GM12878 (cell line): ENCODE results near the gene NELL1. TPM values are rescaled to one million over a fixed set of nuclear protein-coding genes. Genes with fewer than 3 reads are reported as not detected.

ENCODE experiments used
- ATAC-seq: fragments of 200-7000 bp; cut with Tn5 transposase; 3 replicates; pipeline ENCODE4 v1.9.1; 2020; ENCODE audit warnings: mild to moderate bottlenecking, moderate library complexity
- BruUV-seq: library from RNA; stranded (reverse); fragments of 400-500 nt; replicated peaks from 2 replicates; lab custom pipeline; 2021; lab: Mats Ljungman, UMichigan
- CTCF ChIA-PET: fragments of 300-600 bp; sonication (Branson Sonifier 250); formaldehyde crosslinking; extraction: SDS; loops from one replicate; lab custom pipeline; 2021; ENCODE audit warnings: inconsistent platforms; lab: Yijun Ruan, JAX
- POLR2A ChIA-PET: fragments of 350-600 bp; formaldehyde crosslinking; extraction: SDS; loops from one replicate; lab custom pipeline; 2021; ENCODE audit warnings: inconsistent platforms; lab: Charles Lee
- RAD21 ChIA-PET: fragments of 300-600 bp; sonication (Branson Sonifier 250); formaldehyde crosslinking; loops from one replicate; lab custom pipeline; 2023; ENCODE audit warnings: antibody characterized with exemption; ENCODE audit not compliant: unreplicated experiment; lab: Charles Lee
- SMC1A ChIA-PET: fragments of 300-600 bp; sonication (Branson Sonifier 250); formaldehyde crosslinking; loops from one replicate; lab custom pipeline; 2023; ENCODE audit not compliant: unreplicated experiment, uncharacterized antibody; lab: Charles Lee
- DNase-seq: peaks from one replicate; pipeline ENCODE4 v3.0.0-alpha.2; 2011; ENCODE audit warnings: low read depth, low spot score
- FAIRE-seq: peaks from 3 replicates; lab custom pipeline; 2011; peaks lifted over from hg19 to GRCh38; lab: Jason Lieb, UNC
- H2AFZ ChIP-seq: 2 replicates; pipeline ENCODE4 v1.6.0; 2011; ENCODE audit warnings: low read depth, low read length, control low read depth; ENCODE audit not compliant: control insufficient read depth
- H3K27ac ChIP-seq: 2 replicates; pipeline ENCODE4 v1.5.1; 2011; ENCODE audit warnings: control low read depth; ENCODE audit not compliant: control insufficient read depth, insufficient read depth
- H3K27me3 ChIP-seq, 2 experiments: replicated peaks in 1 of 2; 2 replicates each; pipeline versions ENCODE4 v1.6.0 to v1.6.1; 2011; ENCODE audit warnings: low read length in 1 of 2; ENCODE audit not compliant: control insufficient read depth in 2 of 2, insufficient read depth in 2 of 2
- H3K36me3 ChIP-seq, 2 experiments: 2 replicates each; pipeline ENCODE4 v1.5.1; 2011; ENCODE audit warnings: low read length in 1 of 2; ENCODE audit not compliant: control insufficient read depth in 2 of 2, insufficient read depth in 2 of 2
- H3K4me1 ChIP-seq: 2 replicates; pipeline ENCODE4 v1.6.1; 2011; ENCODE audit warnings: mild to moderate bottlenecking, low read length, moderate library complexity, mixed read lengths; ENCODE audit not compliant: control insufficient read depth, insufficient read depth
- H3K4me2 ChIP-seq: 2 replicates; pipeline ENCODE4 v1.6.0; 2011; ENCODE audit warnings: control low read depth; ENCODE audit not compliant: control insufficient read depth, insufficient read depth
- H3K4me3 ChIP-seq: fragments of 200-600 bp; sonication (generic); 2 replicates; pipeline ENCODE4 v1.5.1; 2016
- H3K79me2 ChIP-seq: 2 replicates; pipeline ENCODE4 v1.6.0; 2011; ENCODE audit warnings: low read length; ENCODE audit not compliant: control insufficient read depth, insufficient read depth
- H3K9ac ChIP-seq: 2 replicates; pipeline ENCODE4 v1.8.0; 2011; ENCODE audit warnings: low read length, control low read depth, mixed read lengths; ENCODE audit not compliant: control insufficient read depth, insufficient read depth
- H3K9me3 ChIP-seq: replicated peaks from 3 replicates; pipeline ENCODE4 v1.5.1; 2011; ENCODE audit warnings: mild to moderate bottlenecking, low read length; ENCODE audit not compliant: control insufficient read depth, insufficient read depth
- H4K20me1 ChIP-seq: 2 replicates; pipeline ENCODE4 v1.6.0; 2011; ENCODE audit not compliant: control insufficient read depth, insufficient read depth
- HSF1 ChIP-seq: fragments of 150-350 bp; IDR thresholded peaks from 2 replicates; pipeline ENCODE4 v1.6.1; 2014; ENCODE audit warnings: mild to moderate bottlenecking, low read depth, low read length
- ZBED1 ChIP-seq: IDR thresholded peaks from 2 replicates; pipeline ENCODE4 v1.6.1; 2016; ENCODE audit warnings: borderline replicate concordance
- ZNF217 ChIP-seq: fragments of 450-650 bp; IDR thresholded peaks from 2 replicates; pipeline ENCODE4 v1.6.1; 2017; ENCODE audit warnings: antibody characterized with exemption, mild to moderate bottlenecking
- ZNF622 ChIP-seq: fragments of 450-650 bp; IDR thresholded peaks from 2 replicates; pipeline ENCODE4 v1.6.1; 2017; ENCODE audit warnings: mild to moderate bottlenecking, inconsistent platforms
- WGBS: methylation state at CpG from one replicate; pipeline ENCODE4 v1.1.6; 2016; ENCODE audit warnings: low lambda C conversion rate; ENCODE audit not compliant: insufficient replicate concordance, insufficient coverage; ENCODE audit errors: missing lambda C conversion rate; 5-methylcytosine and 5-hydroxymethylcytosine counted together
- in situ Hi-C: fragments of 300-500 bp; cut with MboI; formaldehyde crosslinking; loops from 9 replicates; pipeline ENCODE4 v1.14.3; 2018; ENCODE audit warnings: mixed read lengths
- intact Hi-C: fragments of 100-400 bp; cut with micrococcal nuclease; formaldehyde crosslinking; loops from one replicate; pipeline ENCODE4 v1.14.2; 2022; ENCODE audit not compliant: unreplicated experiment
- polyA plus RNA-seq, 11 experiments: library from polyadenylated mRNA; depleted of rRNA in 4 of 11; unstranded in 6 of 11; stranded (reverse) in 5 of 11; fragments of >200 nt; fragmentation: Nextera tagmentation in 4 of 11; fragmentation: Illumina TruSeq in 1 of 11; extraction: Ambion mirVana in 4 of 11; extraction: Trizol in 1 of 11; gene quantifications; 1 replicate in 1 of 11; 2 replicates in 10 of 11; pipeline versions ENCODE4 v1.2.1 to v1.2.3, GENCODE V29; 2011 to 2016; ENCODE audit warnings: inconsistent platforms in 2 of 11, missing spikeins in 2 of 11, low read depth in 1 of 11
- total RNA-seq, 4 experiments: library from RNA; depleted of rRNA in 3 of 4; stranded (reverse); fragments of >200 nt in 3 of 4; fragmentation: Illumina TruSeq in 1 of 4; extraction: Trizol in 1 of 4; gene quantifications; 2 replicates each; pipeline versions ENCODE4 v1.2.1 to v1.2.3, GENCODE V29; 2013 to 2021
- TF ChIP-seq, protein P1 (sequence below): fragments of 450-650 bp; formaldehyde crosslinking; IDR thresholded peaks from 2 replicates; pipeline ENCODE4 v1.4.0; 2020; ENCODE audit warnings: mild to moderate bottlenecking, moderate library complexity
- TF ChIP-seq, protein P2 (sequence below), 3 experiments: IDR thresholded peaks in 2 of 3; conservative IDR thresholded peaks in 1 of 3; 2 replicates each; pipeline ENCODE4 v1.5.1; 2011; ENCODE audit warnings: low read depth in 3 of 3, low read length in 3 of 3, mild to moderate bottlenecking in 3 of 3, control low read depth in 2 of 3, moderate library complexity in 2 of 3, inconsistent platforms in 1 of 3, mixed read lengths in 1 of 3; ENCODE audit not compliant: control insufficient read depth in 2 of 3, insufficient read depth in 1 of 3; ENCODE audit errors: extremely low read depth in 1 of 3

NELL1 gene
- total and polyA plus RNA-seq, 10 of the 15 experiments (the other 5 are each of a cell fraction or from before 2014, with no cell fraction given) = 0.02 to 0.12 TPM; not detected in 8

DNA sequence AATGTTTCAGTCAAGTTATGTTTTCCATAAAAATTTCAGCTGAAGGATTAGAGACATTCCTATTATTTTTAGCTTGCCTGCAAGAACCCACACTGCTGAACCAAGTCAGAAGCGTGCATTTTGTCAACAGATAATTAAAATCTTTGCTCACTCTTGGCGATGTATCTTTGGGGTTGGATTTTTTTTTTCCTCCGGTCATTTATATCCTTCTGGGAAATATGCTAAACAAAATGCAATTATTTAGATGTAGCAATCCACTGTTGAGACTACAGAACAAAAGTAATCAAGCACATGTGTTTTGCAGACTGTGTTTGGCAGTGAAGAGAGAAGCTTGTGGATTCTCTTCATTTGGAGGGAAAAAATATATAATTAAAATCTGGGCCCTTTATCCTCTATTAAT is 15.3 kb upstream of the NELL1 start:
- Histone ChIP-seq H3K9ac (no peak overlapping the region), H2AFZ (no peak overlapping the region), H3K27ac (no peak overlapping the region), H3K4me3 (no peak overlapping the region), H3K36me3 (no peaks in the 10 kb centered on the region), H3K4me2 (no peak overlapping the region), H4K20me1 (no peaks in the 10 kb centered on the region), H3K27me3 (no peaks in the 10 kb centered on the region), H3K79me2 (no peaks in the 10 kb centered on the region), H3K4me1 (no peaks in the 10 kb centered on the region), H3K9me3 (no peaks in the 10 kb centered on the region)
- no peak for TF ChIP-seq ZNF217
- no peak for TF ChIP-seq HSF1
- TF ChIP-seq, protein P1, sequence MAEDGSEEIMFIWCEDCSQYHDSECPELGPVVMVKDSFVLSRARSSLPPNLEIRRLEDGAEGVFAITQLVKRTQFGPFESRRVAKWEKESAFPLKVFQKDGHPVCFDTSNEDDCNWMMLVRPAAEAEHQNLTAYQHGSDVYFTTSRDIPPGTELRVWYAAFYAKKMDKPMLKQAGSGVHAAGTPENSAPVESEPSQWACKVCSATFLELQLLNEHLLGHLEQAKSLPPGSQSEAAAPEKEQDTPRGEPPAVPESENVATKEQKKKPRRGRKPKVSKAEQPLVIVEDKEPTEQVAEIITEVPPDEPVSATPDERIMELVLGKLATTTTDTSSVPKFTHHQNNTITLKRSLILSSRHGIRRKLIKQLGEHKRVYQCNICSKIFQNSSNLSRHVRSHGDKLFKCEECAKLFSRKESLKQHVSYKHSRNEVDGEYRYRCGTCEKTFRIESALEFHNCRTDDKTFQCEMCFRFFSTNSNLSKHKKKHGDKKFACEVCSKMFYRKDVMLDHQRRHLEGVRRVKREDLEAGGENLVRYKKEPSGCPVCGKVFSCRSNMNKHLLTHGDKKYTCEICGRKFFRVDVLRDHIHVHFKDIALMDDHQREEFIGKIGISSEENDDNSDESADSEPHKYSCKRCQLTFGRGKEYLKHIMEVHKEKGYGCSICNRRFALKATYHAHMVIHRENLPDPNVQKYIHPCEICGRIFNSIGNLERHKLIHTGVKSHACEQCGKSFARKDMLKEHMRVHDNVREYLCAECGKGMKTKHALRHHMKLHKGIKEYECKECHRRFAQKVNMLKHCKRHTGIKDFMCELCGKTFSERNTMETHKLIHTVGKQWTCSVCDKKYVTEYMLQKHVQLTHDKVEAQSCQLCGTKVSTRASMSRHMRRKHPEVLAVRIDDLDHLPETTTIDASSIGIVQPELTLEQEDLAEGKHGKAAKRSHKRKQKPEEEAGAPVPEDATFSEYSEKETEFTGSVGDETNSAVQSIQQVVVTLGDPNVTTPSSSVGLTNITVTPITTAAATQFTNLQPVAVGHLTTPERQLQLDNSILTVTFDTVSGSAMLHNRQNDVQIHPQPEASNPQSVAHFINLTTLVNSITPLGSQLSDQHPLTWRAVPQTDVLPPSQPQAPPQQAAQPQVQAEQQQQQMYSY (CRISPR knock-in tag) = no peak
- no peak for TF ChIP-seq ZBED1
- no peak for TF ChIP-seq ZNF622
- TF ChIP-seq, protein P2, sequence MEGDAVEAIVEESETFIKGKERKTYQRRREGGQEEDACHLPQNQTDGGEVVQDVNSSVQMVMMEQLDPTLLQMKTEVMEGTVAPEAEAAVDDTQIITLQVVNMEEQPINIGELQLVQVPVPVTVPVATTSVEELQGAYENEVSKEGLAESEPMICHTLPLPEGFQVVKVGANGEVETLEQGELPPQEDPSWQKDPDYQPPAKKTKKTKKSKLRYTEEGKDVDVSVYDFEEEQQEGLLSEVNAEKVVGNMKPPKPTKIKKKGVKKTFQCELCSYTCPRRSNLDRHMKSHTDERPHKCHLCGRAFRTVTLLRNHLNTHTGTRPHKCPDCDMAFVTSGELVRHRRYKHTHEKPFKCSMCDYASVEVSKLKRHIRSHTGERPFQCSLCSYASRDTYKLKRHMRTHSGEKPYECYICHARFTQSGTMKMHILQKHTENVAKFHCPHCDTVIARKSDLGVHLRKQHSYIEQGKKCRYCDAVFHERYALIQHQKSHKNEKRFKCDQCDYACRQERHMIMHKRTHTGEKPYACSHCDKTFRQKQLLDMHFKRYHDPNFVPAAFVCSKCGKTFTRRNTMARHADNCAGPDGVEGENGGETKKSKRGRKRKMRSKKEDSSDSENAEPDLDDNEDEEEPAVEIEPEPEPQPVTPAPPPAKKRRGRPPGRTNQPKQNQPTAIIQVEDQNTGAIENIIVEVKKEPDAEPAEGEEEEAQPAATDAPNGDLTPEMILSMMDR (IDR thresholded peaks at IDR 0.05 in 2 of 3, conservative IDR thresholded peaks at IDR 0.05 in 1 of 3; ENCODE audit: control insufficient read depth in 2 of 3, extremely low read depth in 1 of 3, insufficient read depth in 1 of 3, low read depth in 3 of 3, low read length in 3 of 3) = no peak
- RAD21 ChIA-PET = no interaction called here
- POLR2A ChIA-PET = no interaction called here
- intact Hi-C loops (no loop called here), in situ Hi-C loops (no loop called here)
- CTCF ChIA-PET = interaction anchor here (1.4 kb wide), 1 partner anchor 857 kb away, joined by 3 read pairs; no protein-coding TSS in a partner anchor
- FAIRE-seq = no peak
- no peak for ATAC-seq
- SMC1A ChIA-PET = no interaction called here
- WGBS = 36% methylated on average over 3 of the region's 3 CpGs
- no TSS peak for BruUV-seq
- no peak for DNase-seq
